Tibial nerve (tissue), 4 donors: ENCODE measurements around the gene COQ8B. TPM values are rescaled to one million over a fixed set of nuclear protein-coding genes. Genes with fewer than 3 reads are reported as not detected.

Experiments used
- DNase-seq, 2 donors: peaks; one replicate each; pipeline ENCODE4 v3.0.0-alpha.2; 2019; ENCODE audit warnings: low spot score in 2 of 2
- H3K27ac ChIP-seq, 4 donors: fragments of 200-600 bp; sonication (generic) in 3 of 4; one replicate each; pipeline ENCODE4 v1.5.1; 2017 to 2019; ENCODE audit warnings: mild to moderate bottlenecking in 1 of 4
- H3K27me3 ChIP-seq, 2 donors: fragments of 200-600 bp; sonication (generic) in 1 of 2; one replicate each; pipeline versions ENCODE4 v1.5.1 to v1.6.0; 2017 to 2019
- H3K36me3 ChIP-seq, 3 donors: fragments of 200-600 bp; sonication (generic); one replicate each; pipeline ENCODE4 v1.5.1; 2018 to 2019
- H3K4me1 ChIP-seq, 4 donors: fragments of 200-600 bp; sonication (generic) in 3 of 4; one replicate each; pipeline ENCODE4 v1.5.1; 2017 to 2019
- H3K4me3 ChIP-seq, 4 donors: fragments of 200-600 bp; sonication (generic) in 3 of 4; one replicate each; pipeline ENCODE4 v1.5.1; 2017 to 2019; ENCODE audit warnings: mild to moderate bottlenecking in 1 of 4, moderate library complexity in 1 of 4
- H3K9me3 ChIP-seq, 4 donors: fragments of 200-600 bp; sonication (generic) in 3 of 4; one replicate each; pipeline ENCODE4 v1.5.1; 2017 to 2019
- EP300 ChIP-seq, 2 donors: sonication (generic); formaldehyde crosslinking; IDR thresholded peaks; one replicate each; pipeline ENCODE4 v1.6.1; 2017; ENCODE audit warnings: antibody characterized with exemption in 2 of 2, mild to moderate bottlenecking in 1 of 2
- POLR2A ChIP-seq, 2 donors: fragments of 450-650 bp; IDR thresholded peaks; one replicate each; pipeline ENCODE4 v1.6.1; 2017; ENCODE audit warnings: antibody characterized with exemption in 2 of 2, mild to moderate bottlenecking in 2 of 2, moderate library complexity in 2 of 2
- WGBS, 2 donors: methylation state at CpG; one replicate each; pipeline ENCODE4 v1.1.5; 2018; 5-methylcytosine and 5-hydroxymethylcytosine counted together
- total RNA-seq, 4 donors: library from RNA; depleted of rRNA; stranded (reverse); fragments of >200 nt; gene quantifications; one replicate each; pipeline ENCODE4 v1.1.0, GENCODE V29; 2016
- TF ChIP-seq, protein P1 (sequence below), 5 experiments: fragments of 200-600 bp in 3 of 5; fragments of 450-650 bp in 2 of 5; sonication (generic) in 3 of 5; IDR thresholded peaks; one replicate each; pipeline ENCODE4 v1.5.1; 2016 to 2019; ENCODE audit warnings: antibody characterized with exemption in 5 of 5, mild to moderate bottlenecking in 3 of 5, moderate library complexity in 2 of 5

The COQ8B gene
- total RNA-seq, 4 donors from 2014 or later = 71.0 to 88.6 (median 84.3) TPM

DNA sequence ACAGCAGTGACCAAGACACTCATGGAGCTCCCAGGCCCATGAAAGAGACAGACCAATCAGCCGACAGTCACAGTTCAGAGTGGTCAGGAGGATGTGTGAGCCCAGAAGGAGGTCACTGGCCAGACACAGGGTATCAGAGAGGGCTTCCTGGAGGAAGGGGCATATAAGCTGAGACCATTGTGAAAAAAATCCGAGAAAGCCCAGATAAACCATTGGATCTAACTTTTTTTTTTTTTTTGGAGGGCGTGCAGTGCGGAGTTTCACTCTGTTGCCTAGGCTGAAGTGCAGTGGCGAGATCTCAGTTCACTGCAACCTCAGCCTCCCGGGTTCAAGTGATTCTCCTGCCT is 4.4 kb upstream of the COQ8B start:
- Histone ChIP-seq H3K27ac (peak overlapping the region; percentile 92 to 99 (median 94)), H3K4me1 (peaks cover 0 to 66% (median 40%) of the 10 kb centered on the region in 4 donors), H3K9me3 (no peaks in the 10 kb centered on the region), H3K36me3 (peaks cover 3 to 35% (median 5%) of the 10 kb centered on the region in 3 donors), H3K27me3 (no peaks in the 10 kb centered on the region), H3K4me3 (peak overlapping the region; percentile 63 to 81 (median 74))
- 76 to 89% methylated on average over 6 of the region's 6 CpGs for WGBS, 2 donors
- no peak for DNase-seq
- TF ChIP-seq, protein P1, sequence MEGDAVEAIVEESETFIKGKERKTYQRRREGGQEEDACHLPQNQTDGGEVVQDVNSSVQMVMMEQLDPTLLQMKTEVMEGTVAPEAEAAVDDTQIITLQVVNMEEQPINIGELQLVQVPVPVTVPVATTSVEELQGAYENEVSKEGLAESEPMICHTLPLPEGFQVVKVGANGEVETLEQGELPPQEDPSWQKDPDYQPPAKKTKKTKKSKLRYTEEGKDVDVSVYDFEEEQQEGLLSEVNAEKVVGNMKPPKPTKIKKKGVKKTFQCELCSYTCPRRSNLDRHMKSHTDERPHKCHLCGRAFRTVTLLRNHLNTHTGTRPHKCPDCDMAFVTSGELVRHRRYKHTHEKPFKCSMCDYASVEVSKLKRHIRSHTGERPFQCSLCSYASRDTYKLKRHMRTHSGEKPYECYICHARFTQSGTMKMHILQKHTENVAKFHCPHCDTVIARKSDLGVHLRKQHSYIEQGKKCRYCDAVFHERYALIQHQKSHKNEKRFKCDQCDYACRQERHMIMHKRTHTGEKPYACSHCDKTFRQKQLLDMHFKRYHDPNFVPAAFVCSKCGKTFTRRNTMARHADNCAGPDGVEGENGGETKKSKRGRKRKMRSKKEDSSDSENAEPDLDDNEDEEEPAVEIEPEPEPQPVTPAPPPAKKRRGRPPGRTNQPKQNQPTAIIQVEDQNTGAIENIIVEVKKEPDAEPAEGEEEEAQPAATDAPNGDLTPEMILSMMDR (IDR thresholded peaks at IDR 0.05) = no peak
- TF ChIP-seq EP300 (IDR thresholded peaks at IDR 0.05) (no peak), POLR2A (IDR thresholded peaks at IDR 0.05) (no peak)

DNA sequence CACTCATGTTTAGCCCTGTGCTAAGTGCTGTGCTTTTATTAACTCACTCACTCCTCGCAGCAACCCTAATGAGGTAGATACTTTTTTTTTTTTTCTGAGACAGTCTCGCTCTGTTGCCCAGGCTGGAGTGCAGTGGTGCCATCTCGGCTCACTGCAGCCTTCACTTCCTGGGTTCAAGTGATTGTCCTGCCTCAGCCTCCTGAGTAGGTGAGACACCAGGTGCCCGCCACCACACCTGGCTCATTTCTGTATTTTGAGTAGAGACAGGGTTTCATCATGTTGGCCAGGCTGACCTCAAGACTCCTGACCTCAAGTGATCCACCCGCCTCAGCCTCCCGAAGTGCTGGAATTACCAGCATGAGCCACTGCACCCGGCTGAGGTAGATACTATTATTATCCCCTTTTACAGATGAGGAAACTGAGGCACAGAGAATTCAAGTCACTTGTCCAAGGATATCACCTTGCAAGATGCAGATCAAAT is 2.8 kb upstream of the COQ8B start:
- Histone ChIP-seq H3K27ac (peak overlapping the region; percentile 92 to 99 (median 94)), H3K4me1 (peaks cover 0 to 65% (median 35%) of the 10 kb centered on the region in 4 donors), H3K27me3 (no peaks in the 10 kb centered on the region), H3K36me3 (peaks cover 0 to 19% (median 3%) of the 10 kb centered on the region in 3 donors), H3K4me3 (peak overlapping the region; percentile 63 to 81 (median 74)), H3K9me3 (no peaks in the 10 kb centered on the region)
- no peak for DNase-seq
- TF ChIP-seq EP300 (IDR thresholded peaks at IDR 0.05) (no peak), POLR2A (IDR thresholded peaks at IDR 0.05) (no peak)
- TF ChIP-seq, protein P1 (IDR thresholded peaks at IDR 0.05) = no peak
- WGBS, 2 donors = 37 to 39% methylated on average over 7 of the region's 7 CpGs

DNA sequence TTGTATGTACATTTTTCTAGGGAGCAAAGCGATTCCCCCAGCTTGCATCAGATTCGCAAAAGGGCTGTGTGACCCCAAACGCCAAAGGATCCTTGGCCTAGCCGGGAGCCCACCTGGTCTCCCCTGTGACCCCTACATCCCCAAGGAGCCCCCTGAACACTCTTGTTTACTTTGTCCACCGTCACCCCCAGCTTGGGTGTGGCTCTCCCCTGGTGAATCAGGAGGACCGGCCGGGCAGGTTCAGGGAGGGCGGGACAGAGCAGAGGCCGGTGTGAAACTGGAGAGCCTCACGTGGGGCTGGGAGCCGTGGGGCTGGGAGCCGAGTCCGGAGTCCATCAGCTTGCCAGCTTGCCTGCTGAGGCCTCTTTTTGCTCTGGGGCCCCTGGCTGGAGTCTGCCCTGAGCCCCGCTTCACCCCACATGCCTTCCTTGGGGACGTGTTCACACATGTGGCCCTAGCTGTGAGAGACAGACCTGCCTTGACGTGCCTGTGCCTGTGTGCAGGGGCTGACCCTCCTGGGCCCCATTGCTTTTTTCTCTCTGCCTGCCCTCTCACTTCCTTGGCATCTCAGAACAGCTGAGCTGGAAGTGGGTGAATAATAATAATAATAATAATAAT is 2.2 kb upstream of the COQ8B start:
- peaks cover 0 to 67% (median 35%) of the 10 kb centered on the region in 4 donors for H3K4me1 ChIP-seq
- peaks cover 0 to 13% (median 2%) of the 10 kb centered on the region in 3 donors for H3K36me3 ChIP-seq
- H3K27me3 ChIP-seq = no peaks in the 10 kb centered on the region
- DNase-seq = peak; percentile 54 to 58
- peak overlapping the region; percentile 63 to 81 (median 74) for H3K4me3 ChIP-seq
- peak overlapping the region; percentile 92 to 99 (median 94) for H3K27ac ChIP-seq
- TF ChIP-seq, protein P1 (IDR thresholded peaks at IDR 0.05) = no peak
- peak in 1 of 2 donors; percentile 46 for TF ChIP-seq EP300 (IDR thresholded peaks at IDR 0.05)
- TF ChIP-seq POLR2A (IDR thresholded peaks at IDR 0.05) = peak in 1 of 2 donors; percentile 21
- WGBS, 2 donors = 6% methylated on average over 15 to 16 of the region's 16 CpGs
- no peaks in the 10 kb centered on the region for H3K9me3 ChIP-seq

DNA sequence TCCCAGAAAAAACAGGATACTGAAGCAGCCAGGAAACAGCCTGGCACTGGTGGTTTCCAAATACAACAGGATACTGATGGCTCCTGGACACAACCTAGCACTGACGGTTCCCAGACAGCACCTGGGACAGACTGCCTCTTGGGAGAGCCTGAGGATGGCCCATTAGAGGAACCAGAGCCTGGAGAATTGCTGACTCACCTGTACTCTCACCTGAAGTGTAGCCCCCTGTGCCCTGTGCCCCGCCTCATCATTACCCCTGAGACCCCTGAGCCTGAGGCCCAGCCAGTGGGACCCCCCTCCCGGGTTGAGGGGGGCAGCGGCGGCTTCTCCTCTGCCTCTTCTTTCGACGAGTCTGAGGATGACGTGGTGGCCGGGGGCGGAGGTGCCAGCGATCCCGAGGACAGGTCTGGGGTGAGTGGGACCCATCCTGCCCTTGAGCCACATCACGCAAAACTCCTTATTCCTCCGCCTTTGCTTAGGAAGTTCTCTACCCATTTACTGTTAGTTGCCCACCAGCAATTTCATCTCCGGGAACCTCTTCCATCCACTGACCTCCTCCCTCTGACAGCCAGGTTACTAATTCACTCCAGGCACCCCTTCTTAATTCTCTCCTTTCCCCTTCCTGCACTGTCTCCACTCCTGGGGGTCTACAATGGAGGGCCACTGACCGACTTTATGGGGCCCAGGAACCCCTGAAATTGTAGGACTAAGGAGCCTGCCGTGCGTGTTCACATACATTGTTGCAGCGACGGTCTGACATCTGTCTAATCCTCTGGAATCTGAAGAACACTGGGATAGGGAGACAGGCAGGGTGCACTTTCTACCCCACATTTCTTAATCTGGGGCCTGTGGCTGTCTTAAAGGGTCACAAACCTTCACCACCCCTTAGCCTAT is 1.4 kb upstream of the COQ8B start:
- Histone ChIP-seq H3K36me3 (peaks cover 0 to 6% (median 0%) of the 10 kb centered on the region in 3 donors), H3K27ac (peak overlapping the region; percentile 92 to 99 (median 94)), H3K9me3 (no peaks in the 10 kb centered on the region), H3K4me3 (peak overlapping the region; percentile 63 to 81 (median 74)), H3K27me3 (no peaks in the 10 kb centered on the region), H3K4me1 (peaks cover 0 to 68% (median 39%) of the 10 kb centered on the region in 4 donors)
- DNase-seq = peak in 1 of 2 donors; percentile 38
- WGBS, 2 donors = 17 to 36% methylated on average over 20 of the region's 20 CpGs
- TF ChIP-seq, protein P1 (IDR thresholded peaks at IDR 0.05) = no peak
- no peak for TF ChIP-seq EP300 (IDR thresholded peaks at IDR 0.05)
- no peak for TF ChIP-seq POLR2A (IDR thresholded peaks at IDR 0.05)
